OCI-LY3 (cell line): Measurements from ENCODE around the gene SIT1.
A peak's percentile ranks its signal among the peaks of the same experiment; 100 is the strongest.

Experiments
- CTCF ChIP-seq: fragments of 200-600, 300-600 bp; sonication (generic); IDR thresholded peaks from 2 replicates; pipeline ENCODE4 v1.5.1; 2014; ENCODE audit warnings: antibody characterized with exemption, low read length, low read depth
- EZH2phosphoT487 ChIP-seq: fragments of 200-600 bp; shearing (Covaris generic); IDR thresholded peaks from 2 replicates; pipeline ENCODE4 v1.6.1; 2018; ENCODE audit warnings: antibody characterized with exemption, mixed run types, low read depth

GRCh38 chr9:35646533-35647265 is 4.0 kb downstream of the SIT1 start:
- peak; percentile 75 for TF ChIP-seq CTCF
- TF ChIP-seq EZH2phosphoT487 = no peak
